Measurements from ENCODE around the gene PALM.

The PALM gene

GRCh38 chr19:788686-788982, 79.9 kb downstream of the PALM start:
- TF ChIP-seq CTCF (IDR thresholded peaks at IDR 0.05; ENCODE audit: low read length, missing control alignments), result no peak
- no peak for DNase-seq (ENCODE audit: low read depth)

DNA sequence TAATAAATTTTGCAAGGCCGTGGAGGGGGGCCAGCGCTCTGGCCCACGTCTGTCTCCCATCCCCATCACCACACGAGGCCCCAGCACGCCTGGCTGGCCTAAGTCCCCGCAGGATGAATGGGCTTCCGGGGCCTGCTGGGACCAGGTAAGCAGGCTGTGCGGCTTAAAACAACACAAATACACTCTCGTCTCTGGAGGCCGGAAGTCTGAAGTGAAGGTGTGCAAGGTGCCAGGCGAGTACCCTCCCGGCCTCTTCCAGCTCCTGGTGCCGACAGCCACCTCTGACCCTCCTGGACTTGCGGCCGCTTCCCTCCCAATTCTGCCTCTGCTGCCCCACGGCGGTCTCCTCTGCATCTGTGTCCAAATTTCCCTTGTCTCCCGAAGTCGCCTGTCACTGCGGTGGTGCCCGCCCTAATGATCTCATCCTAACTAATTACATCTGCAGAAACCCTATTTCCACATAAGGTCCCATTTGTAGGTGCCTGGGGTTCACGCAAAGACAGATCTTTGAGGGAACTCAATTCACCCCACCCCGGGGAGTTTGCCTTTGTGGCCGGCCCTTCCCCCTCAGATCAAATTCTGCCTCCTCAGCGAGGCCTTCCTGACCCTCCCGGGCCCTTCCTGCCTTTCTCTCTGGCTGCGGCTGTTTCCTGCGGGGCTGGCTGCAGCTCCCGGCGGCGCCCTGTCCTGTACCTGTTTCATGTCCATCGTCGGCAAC, 80.4 kb downstream of the PALM start:
- H3K4me3 ChIP-seq (replicated peaks; ENCODE audit: low read depth, low read length), result no peak overlapping the region
- DNase-seq (ENCODE audit: low read depth), result no peak
- no peak for TF ChIP-seq CTCF (IDR thresholded peaks at IDR 0.05; ENCODE audit: low read length, missing control alignments)

More at GRCh38 chr19:788686-788982, 79.9 kb downstream of the PALM start:
- no peak overlapping the region for H3K4me3 ChIP-seq (replicated peaks; ENCODE audit: low read depth, low read length)

DNA sequence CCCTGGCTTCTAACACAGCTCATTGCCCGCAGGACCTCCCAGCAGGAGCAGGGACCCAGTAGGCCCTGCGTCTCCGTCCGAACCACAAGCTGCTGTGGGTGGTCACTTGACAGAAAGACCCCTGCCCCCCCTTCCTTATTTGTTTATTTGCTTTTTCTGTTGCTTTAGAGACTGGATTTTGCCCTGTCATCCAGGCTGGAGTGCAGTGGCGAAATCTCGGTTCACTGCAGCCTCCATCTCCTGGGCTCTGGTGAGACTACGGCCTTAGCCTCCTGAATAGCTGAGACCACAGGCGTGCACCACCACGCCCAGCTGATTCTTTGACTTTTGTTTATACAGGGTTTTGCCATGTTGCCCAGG, 80.9 kb downstream of the PALM start:
- no peak for TF ChIP-seq CTCF (IDR thresholded peaks at IDR 0.05; ENCODE audit: low read length, missing control alignments)
- no peak for DNase-seq (ENCODE audit: low read depth)
- no peak overlapping the region for H3K4me3 ChIP-seq (replicated peaks; ENCODE audit: low read depth, low read length)

- no peak for TF ChIP-seq CTCF (IDR thresholded peaks at IDR 0.05; ENCODE audit: low read length, missing control alignments)
- H3K4me3 ChIP-seq (replicated peaks; ENCODE audit: low read depth, low read length), result no peak overlapping the region
- no peak for DNase-seq (ENCODE audit: low read depth)
Measured at GRCh38 chr19:791007-791566, 82.4 kb downstream of the PALM start.

GRCh38 chr19:791567-792305, 83.0 kb downstream of the PALM start:
- no peak overlapping the region for H3K4me3 ChIP-seq (replicated peaks; ENCODE audit: low read depth, low read length)
- no peak for TF ChIP-seq CTCF (IDR thresholded peaks at IDR 0.05; ENCODE audit: low read length, missing control alignments)
- DNase-seq (ENCODE audit: low read depth), result no peak

DNA sequence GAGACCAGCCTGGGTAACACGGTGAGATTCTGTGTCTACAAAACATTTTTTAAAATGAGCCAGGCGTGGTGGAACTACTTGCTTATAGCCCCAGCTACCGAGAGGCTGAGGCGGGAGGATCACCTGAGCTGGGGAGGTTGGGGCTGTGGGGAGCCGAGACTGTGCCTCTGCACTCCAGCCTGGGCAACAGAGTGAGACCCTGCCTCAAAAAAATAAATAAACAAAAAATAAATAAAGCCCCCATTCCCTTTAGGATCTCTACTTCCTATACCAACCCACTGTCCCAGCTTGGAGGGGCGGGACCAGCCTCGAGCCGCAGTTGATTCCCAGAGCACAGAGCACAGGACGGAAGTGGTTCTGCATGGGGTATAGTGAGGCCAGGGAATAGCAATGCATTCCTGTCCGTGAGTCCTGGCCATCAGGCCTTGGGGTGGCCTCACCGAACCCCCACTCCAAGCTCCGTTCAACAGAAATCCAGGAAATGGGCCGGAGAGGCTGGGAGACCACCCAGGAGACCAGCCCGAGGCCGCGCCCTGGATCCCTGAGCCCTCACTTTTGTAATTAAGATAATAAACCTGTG, 83.7 kb downstream of the PALM start:
- no peak for DNase-seq (ENCODE audit: low read depth)
- TF ChIP-seq CTCF (IDR thresholded peaks at IDR 0.05; ENCODE audit: low read length, missing control alignments), result no peak
- no peak overlapping the region for H3K4me3 ChIP-seq (replicated peaks; ENCODE audit: low read depth, low read length)

Data from fibroblast of pulmonary artery (primary cell).